ENCODE measurements around the gene G6PD. TPM values are rescaled to one million over a fixed set of nuclear protein-coding genes. Genes with fewer than 3 reads are reported as not detected.
"Not testable (repeated sequence)": the region's sequence is repeated elsewhere in the genome, so short reads cannot be mapped to it uniquely, and the experiment has no call there.

Gene G6PD
- 10 to 100 TPM; 38.0 to 43.2 (median 41.0) TPM for polyA plus RNA-seq (ENCODE audit: insufficient read length in 4 of 4)

- peak in 3 of 4 donors; percentile 24 to 52 (median 45) for DNase-seq (ENCODE audit: low read depth in 4 of 4, low spot score in 3 of 4)
Observed at GRCh38 chrX:154546354-154547244, at the start of gene G6PD. TSS of gene G6PD (minus strand) at chrX:154546846. CDS start at chrX:154546155, 691 bp downstream.

DNA sequence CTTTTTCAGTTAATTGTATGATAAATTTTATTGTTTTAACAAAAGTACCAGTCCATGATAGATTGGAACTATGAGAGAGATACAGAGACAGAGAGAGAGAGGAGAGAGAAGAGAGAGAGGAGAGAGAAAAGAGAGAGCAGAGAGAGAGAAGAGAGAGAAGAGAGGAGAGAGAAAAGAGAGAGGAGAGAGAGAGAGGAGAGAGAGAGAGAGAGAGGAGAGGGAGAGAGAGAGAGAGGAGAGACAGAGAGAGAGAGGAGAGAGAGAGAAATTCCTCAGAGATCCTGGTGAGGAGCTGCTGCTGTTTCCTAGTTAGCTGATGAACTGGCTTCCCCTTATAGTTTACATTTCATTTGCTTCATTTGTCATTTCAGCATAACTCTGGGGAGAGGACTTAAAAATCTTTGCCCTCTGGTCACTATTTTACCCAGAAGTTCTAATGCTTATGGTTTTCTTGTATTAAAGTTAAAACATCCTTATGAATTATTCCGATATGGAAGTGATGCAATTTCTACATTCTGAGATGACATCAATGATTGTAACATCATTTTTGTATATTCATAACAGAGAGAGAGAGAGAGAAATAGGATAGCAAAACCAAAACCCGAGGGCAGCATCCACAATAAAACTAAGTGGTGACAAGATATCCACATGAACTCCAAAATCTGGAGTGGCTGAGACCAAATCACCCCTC, 49.1 kb upstream of the G6PD start:
- DNase-seq (ENCODE audit: low read depth in 4 of 4, low spot score in 3 of 4), result no peak

DNA sequence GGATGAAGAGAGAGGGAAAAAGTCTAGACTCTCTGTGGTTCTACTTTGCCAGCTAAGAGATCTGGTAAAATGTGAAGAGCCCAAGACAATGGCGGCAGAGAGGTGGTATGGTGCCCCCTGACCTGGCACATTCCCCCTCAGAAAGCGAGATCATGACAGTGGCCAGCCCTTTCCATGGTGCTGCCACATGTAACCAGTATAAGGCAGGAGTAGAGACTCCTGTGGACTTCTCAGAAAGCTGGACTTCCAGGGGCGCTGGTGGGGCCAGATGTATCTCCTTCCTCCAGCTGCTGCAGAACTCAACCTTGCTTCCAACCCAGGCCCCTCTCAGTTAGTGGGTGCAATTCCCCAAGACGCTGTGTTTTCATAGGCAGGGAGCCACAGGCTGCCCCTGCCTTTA, 47.8 kb upstream of the G6PD start:
- no peak for DNase-seq (ENCODE audit: low read depth in 4 of 4, low spot score in 3 of 4)

DNA sequence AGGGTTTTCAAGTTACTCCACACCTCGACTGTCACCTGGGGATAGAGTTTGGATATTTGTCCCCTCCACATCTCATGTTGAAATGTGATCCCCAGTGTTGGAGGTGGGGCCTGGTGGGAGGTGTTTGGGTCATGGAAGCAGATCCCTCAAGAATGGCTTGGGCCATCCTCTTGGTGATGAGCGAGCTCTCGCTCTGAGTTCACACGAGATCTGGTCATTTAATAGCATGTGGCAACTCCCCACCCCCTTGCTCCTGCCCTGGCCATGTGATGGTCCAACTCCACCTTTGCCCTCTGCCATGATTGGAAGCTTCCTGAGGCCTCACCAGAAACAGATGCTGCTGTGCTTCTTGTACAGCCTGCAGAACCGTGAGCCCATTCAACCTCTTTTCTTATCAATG, 46.6 kb upstream of the G6PD start:
- no peak for DNase-seq (ENCODE audit: low read depth in 4 of 4, low spot score in 3 of 4)

DNA sequence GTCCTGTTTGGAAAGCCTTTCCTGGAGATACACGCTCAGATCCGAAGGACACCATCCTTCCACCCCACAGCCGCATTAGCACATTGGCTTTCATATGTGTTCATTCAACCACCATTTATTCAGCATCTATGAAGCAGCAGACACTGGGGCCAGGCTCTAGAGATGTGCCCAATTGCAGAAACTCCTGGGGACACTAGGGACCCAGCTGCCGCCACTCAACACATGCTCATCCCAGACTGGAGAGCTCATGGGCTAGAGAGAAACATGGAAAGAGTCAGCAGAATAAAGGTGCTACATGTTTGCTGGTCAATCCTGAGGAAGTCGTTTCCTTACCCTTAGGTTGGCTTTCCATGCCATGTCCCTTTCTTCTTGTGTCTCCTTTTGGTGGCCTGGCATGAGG, 45.9 kb upstream of the G6PD start:
- no peak for DNase-seq (ENCODE audit: low read depth in 4 of 4, low spot score in 3 of 4)

DNA sequence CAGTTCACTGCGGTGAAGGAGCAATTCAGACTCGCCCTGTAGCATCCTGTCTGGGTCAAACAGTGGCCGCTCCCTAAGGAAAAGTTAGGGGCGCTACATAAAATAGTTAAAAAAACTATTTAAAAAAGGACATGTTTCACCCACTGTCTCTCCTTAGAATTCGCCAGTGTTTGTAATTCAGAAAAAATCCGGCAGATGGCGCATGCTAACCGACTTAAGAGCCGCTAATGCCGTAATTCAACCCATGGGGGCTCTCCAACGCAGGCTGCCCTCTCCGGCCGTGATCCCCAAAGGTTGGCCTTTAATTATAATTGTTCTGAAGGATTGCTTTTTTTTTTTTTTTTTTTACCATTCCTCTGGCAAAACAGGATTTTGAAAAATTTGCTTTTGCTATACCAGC, 43.8 kb upstream of the G6PD start:
- not testable (repeated sequence) for DNase-seq (ENCODE audit: low read depth in 4 of 4, low spot score in 3 of 4)

- not testable (repeated sequence) for DNase-seq (ENCODE audit: low read depth in 4 of 4, low spot score in 3 of 4)
Observed at GRCh38 chrX:154584585-154585183, 38.0 kb upstream of the G6PD start, which contains the start of gene CTAG1A. TSS of gene CTAG1A (plus strand) at chrX:154585133. CDS start at chrX:154585207, 74 bp downstream.

- not testable (repeated sequence) for DNase-seq (ENCODE audit: low read depth in 4 of 4, low spot score in 3 of 4)
Observed at GRCh38 chrX:154582994-154583393, 36.3 kb upstream of the G6PD start.

DNA sequence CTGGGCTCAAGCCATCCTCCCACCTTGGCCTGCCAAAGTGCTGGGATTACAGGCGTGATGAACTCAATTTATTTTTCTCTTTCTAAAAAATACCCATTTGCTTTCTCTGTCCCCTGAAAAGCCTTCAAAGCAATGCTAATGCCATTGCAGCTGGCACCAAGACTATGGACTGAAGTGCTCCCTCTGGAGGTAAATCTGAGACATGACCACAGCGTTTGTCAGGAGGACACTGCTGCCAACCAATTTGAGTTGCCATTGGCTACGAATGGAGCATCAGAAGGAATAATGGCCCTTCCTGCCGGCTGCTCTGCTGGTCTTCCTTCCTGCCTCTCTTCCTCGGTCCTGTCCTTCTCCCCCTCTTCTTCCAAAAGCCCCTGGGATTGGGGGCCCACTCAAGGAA, 28.4 kb upstream of the G6PD start:
- DNase-seq (ENCODE audit: low read depth in 4 of 4, low spot score in 3 of 4), result not testable (repeated sequence)

DNA sequence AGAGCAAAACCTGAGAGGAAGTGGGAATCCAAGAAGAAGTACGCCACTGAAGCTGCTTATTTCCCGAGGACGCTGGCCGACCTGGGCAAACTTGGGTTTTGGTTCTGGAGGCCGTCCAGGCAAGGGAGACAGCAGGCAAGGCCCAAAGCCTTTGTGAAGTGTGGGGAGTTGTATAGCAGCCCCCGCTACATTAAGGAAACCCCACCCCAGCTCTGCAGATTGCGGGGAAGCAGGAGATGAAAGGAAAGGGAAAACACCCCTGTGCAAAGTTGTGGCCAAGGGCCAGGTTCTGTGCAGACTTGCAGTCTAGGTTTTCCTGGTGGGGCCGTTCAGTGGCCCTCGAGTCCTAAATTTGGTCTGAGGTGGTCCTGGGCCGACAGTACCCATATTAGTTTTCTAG, 26.4 kb upstream of the G6PD start:
- not testable (repeated sequence) for DNase-seq (ENCODE audit: low read depth in 4 of 4, low spot score in 3 of 4)

- not testable (repeated sequence) for DNase-seq (ENCODE audit: low read depth in 4 of 4, low spot score in 3 of 4)
Observed at GRCh38 chrX:154570361-154570760, 23.7 kb upstream of the G6PD start.

DNA sequence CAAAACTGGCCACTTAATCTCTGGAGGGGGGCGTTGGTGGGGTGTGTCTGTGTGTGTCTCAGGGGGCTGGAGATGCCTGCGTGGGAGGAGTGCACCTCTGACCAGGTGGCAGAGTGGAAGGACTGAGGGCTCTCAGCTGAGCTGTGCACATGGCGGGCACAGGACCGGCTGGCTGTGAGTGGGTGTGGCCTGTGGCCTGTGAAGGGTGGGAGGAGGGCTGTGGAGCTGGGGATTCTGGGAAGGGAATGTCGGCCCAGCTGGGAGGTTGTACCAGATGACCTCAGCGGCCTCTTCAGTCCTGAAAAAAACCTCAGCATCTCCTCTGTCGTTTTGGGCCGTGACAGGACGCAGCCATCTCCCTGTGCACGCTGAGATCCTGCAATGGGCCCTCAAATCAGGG, 15.6 kb upstream of the G6PD start:
- DNase-seq (ENCODE audit: low read depth in 4 of 4, low spot score in 3 of 4), result not testable (repeated sequence)

- DNase-seq (ENCODE audit: low read depth in 4 of 4, low spot score in 3 of 4), result not testable (repeated sequence)
Observed at GRCh38 chrX:154560326-154560725, 13.7 kb upstream of the G6PD start.

DNA sequence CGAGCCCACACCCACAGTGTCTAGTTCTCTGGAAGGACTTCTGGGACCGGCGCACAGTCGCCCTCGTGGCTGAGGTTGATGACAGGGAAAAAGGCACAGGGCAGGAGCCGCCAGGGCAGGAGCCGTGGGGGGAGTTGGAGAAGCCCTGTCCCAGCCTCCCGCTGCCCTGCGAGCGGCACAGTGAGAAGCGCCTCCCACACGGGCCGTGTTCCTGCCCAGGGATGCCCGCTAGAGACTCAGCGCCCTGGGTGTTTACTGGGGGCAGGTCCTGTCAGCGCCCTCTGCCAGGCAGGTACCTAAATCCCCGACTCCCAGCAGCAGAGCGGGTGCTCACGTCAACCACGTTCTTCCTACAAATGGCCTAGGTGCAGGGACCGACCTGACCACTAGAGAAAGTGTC, 12.2 kb upstream of the G6PD start:
- DNase-seq (ENCODE audit: low read depth in 4 of 4, low spot score in 3 of 4), result not testable (repeated sequence)

- not testable (repeated sequence) for DNase-seq (ENCODE audit: low read depth in 4 of 4, low spot score in 3 of 4)
Observed at GRCh38 chrX:154558060-154558690, 11.5 kb upstream of the G6PD start.

GRCh38 chrX:154552112-154552806, 5.6 kb upstream of the G6PD start:
- not testable (repeated sequence) for DNase-seq (ENCODE audit: low read depth in 4 of 4, low spot score in 3 of 4)

DNA sequence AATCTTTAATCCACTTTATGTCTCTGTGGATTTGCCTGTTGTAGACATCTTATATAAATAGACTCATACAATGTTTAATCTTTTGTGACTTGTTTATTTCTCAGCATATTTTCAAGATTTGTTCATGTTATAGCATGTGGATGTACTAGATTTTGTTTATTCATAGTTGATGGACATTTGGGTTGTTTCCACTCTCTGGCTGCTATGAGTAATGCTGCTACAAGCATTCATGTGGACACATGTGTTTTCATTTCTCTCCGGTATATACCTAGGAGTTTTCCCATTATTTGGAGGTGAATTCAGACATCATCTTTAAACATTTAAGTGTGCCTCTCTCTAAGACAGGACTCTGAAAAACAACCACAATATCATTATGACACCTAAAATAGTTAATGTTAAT, 3.1 kb upstream of the G6PD start:
- DNase-seq (ENCODE audit: low read depth in 4 of 4, low spot score in 3 of 4), result no peak

DNA sequence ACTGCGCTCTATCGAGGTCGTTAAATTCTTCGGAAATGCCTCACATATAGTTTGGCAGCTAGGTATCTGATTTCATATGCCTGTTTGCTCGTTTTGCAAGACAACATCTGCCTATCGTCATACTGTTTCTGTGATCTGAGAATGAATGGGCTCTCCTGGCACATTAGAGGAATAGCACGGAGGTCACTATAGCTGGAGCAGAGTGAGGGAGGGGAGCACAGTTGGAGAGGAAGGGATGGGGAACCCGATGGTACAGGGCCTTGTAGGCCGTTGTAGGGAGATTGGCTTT, 1.3 kb upstream of the G6PD start:
- no peak for DNase-seq (ENCODE audit: low read depth in 4 of 4, low spot score in 3 of 4)

- DNase-seq (ENCODE audit: low read depth in 4 of 4, low spot score in 3 of 4), result peak; percentile 67 to 77 (median 71)
Observed at GRCh38 chrX:154547245-154548027, 790 bp upstream of the G6PD start, which contains the start of gene IKBKG. TSS of gene IKBKG (plus strand) at chrX:154547620. CDS start at chrX:154552003, 4,383 bp downstream.

All from right renal pelvis (tissue), 4 donors.